K562 (cell line): Measurements from ENCODE around the gene TSPAN11.

ENCODE experiments used
- CBFB ChIP-seq: sonication (generic); formaldehyde crosslinking; IDR thresholded peaks from 2 replicates; pipeline ENCODE4 v1.4.0; 2020; ENCODE audit warnings: mild to moderate bottlenecking, missing genetic modification reagents
- CTCF ChIP-seq, 3 experiments: IDR thresholded peaks in 2 of 3; conservative IDR thresholded peaks in 1 of 3; 2 replicates each; pipeline ENCODE4 v1.5.1; 2011 to 2012; ENCODE audit warnings: low read length in 3 of 3, mild to moderate bottlenecking in 3 of 3, control low read depth in 2 of 3, improper control_type of control experiment in 1 of 3, inconsistent platforms in 1 of 3, low read depth in 1 of 3, mixed read lengths in 1 of 3, moderate library complexity in 1 of 3; ENCODE audit not compliant: insufficient read depth in 2 of 3
- JUNB ChIP-seq: fragments of 450-650 bp; formaldehyde crosslinking; conservative IDR thresholded peaks from 2 replicates; pipeline ENCODE4 v1.4.0; 2020; ENCODE audit warnings: mild to moderate bottlenecking
- KAT8 ChIP-seq: fragments of 450-650 bp; IDR thresholded peaks from 2 replicates; pipeline ENCODE4 v1.6.1; 2016; ENCODE audit warnings: low read depth, mild to moderate bottlenecking
- MAX ChIP-seq: sonication (generic); formaldehyde crosslinking; IDR thresholded peaks from 2 replicates; pipeline ENCODE4 v1.9.0; 2022; ENCODE audit warnings: mild to moderate bottlenecking, missing genetic modification reagents
- MXI1 ChIP-seq: IDR thresholded peaks from 2 replicates; pipeline ENCODE4 v1.6.1; 2011; ENCODE audit warnings: low read depth, mild to moderate bottlenecking, improper control_type of control experiment, low read length
- POLR2AphosphoS5 ChIP-seq: IDR thresholded peaks from 2 replicates; pipeline ENCODE4 v1.6.1; 2011; ENCODE audit warnings: mild to moderate bottlenecking, low read depth, low read length, moderate library complexity; ENCODE audit not compliant: control insufficient read depth, insufficient read depth
- RHOXF2B ChIP-seq: fragments of 250-450 bp; sonication (Bioruptor Pico); conservative IDR thresholded peaks from 2 replicates; pipeline ENCODE4 v1.5.1; 2021
- SMAD4 ChIP-seq: fragments of 250-450 bp; sonication (Bioruptor Pico); conservative IDR thresholded peaks from 2 replicates; pipeline ENCODE4 v1.8.0; 2021; ENCODE audit warnings: inconsistent platforms, mild to moderate bottlenecking, moderate library complexity
- SRF ChIP-seq, 2 experiments: fragments of 250-450, 450-650 bp in 1 of 2; sonication (Bioruptor Pico) in 1 of 2; sonication (generic) in 1 of 2; formaldehyde crosslinking; IDR thresholded peaks; 2 replicates each; pipeline versions ENCODE4 v1.5.0 to v1.5.1; 2020 to 2022; ENCODE audit warnings: mild to moderate bottlenecking in 1 of 2, missing genetic modification reagents in 1 of 2
- TAF1 ChIP-seq: IDR thresholded peaks from 2 replicates; pipeline ENCODE4 v1.6.1; 2011; ENCODE audit warnings: mild to moderate bottlenecking, low read length, moderate library complexity; ENCODE audit not compliant: insufficient read depth, control insufficient read depth, severe bottlenecking; ENCODE audit errors: extremely low read depth
- VEZF1 ChIP-seq: fragments of 200-800 bp; sonication (Bioruptor generic); IDR thresholded peaks from 2 replicates; pipeline ENCODE4 v1.6.1; 2017; ENCODE audit warnings: missing genetic modification characterization, missing compliant biosample characterization

- TF ChIP-seq CTCF (IDR thresholded peaks at IDR 0.05 in 2 of 3, conservative IDR thresholded peaks at IDR 0.05 in 1 of 3; ENCODE audit: insufficient read depth in 2 of 3, low read depth in 1 of 3, low read length in 3 of 3) (no peak), JUNB (CRISPR knock-in tag) (no peak), SMAD4 (CRISPR knock-in tag) (no peak), KAT8 (no peak), CBFB (no peak), MXI1 (no peak), POLR2AphosphoS5 (no peak), RHOXF2B (CRISPR knock-in tag) (no peak), SRF (CRISPR knock-in tag; IDR thresholded peaks at IDR 0.05) (no peak), TAF1 (no peak), MAX (CRISPR knock-in tag) (no peak), VEZF1 (no peak)
Measured at GRCh38 chr12:30908722-30909348, 17.7 kb upstream of the TSPAN11 start.
